HG03060 (cell line): ENCODE data around the gene SLC39A11.

Experiments used
- ATAC-seq: cut with Tn5 transposase; IDR thresholded peaks from one replicate; pipeline ENCODE4 v1.9.1; 2021; ENCODE audit warnings: low read depth, moderate number of reproducible peaks; ENCODE audit not compliant: unreplicated experiment

Gene SLC39A11

GRCh38 chr17:72614871-72615626 is 477.4 kb downstream of the SLC39A11 start:
- ATAC-seq, result no peak

GRCh38 chr17:72614476-72614870 is 478.0 kb downstream of the SLC39A11 start:
- no peak for ATAC-seq

GRCh38 chr17:72613806-72614292 is 478.6 kb downstream of the SLC39A11 start:
- ATAC-seq, result no peak

GRCh38 chr17:72613396-72613795 is 479.1 kb downstream of the SLC39A11 start:
- ATAC-seq, result no peak

- no peak for ATAC-seq
Measured at GRCh38 chr17:72611172-72611571, 481.3 kb downstream of the SLC39A11 start.

GRCh38 chr17:72609501-72609900 is 483.0 kb downstream of the SLC39A11 start:
- no peak for ATAC-seq

- no peak for ATAC-seq
Measured at GRCh38 chr17:72608436-72608835, 484.1 kb downstream of the SLC39A11 start.

- ATAC-seq, result no peak
Measured at GRCh38 chr17:72606656-72607055, 485.8 kb downstream of the SLC39A11 start.

- no peak for ATAC-seq
Measured at GRCh38 chr17:72605543-72605942, 486.9 kb downstream of the SLC39A11 start.

- ATAC-seq, result no peak
Measured at GRCh38 chr17:72604518-72604917, 488.0 kb downstream of the SLC39A11 start.

- ATAC-seq, result no peak
Measured at GRCh38 chr17:72603420-72604242, 488.9 kb downstream of the SLC39A11 start.

- no peak for ATAC-seq
Measured at GRCh38 chr17:72602517-72603419, 489.7 kb downstream of the SLC39A11 start.

GRCh38 chr17:72600934-72601333 is 491.6 kb downstream of the SLC39A11 start:
- no peak for ATAC-seq

GRCh38 chr17:72599891-72600290 is 492.6 kb downstream of the SLC39A11 start:
- no peak for ATAC-seq

- no peak for ATAC-seq
Measured at GRCh38 chr17:72598695-72599094, 493.8 kb downstream of the SLC39A11 start.

GRCh38 chr17:72597354-72598087 is 495.0 kb downstream of the SLC39A11 start:
- no peak for ATAC-seq
